Upper lobe of left lung (tissue), 4 donors: ENCODE results near the gene TMEM127.

Experiments used
- CTCF ChIP-seq, 6 experiments: fragments of 450-650 bp in 4 of 6; fragments of 200-600 bp in 2 of 6; sonication (generic) in 2 of 6; IDR thresholded peaks; one replicate each; pipeline ENCODE4 v1.5.1; 2016 to 2019; ENCODE audit warnings: antibody characterized with exemption in 6 of 6
- EP300 ChIP-seq, 4 donors: sonication (generic); formaldehyde crosslinking; IDR thresholded peaks; one replicate each; pipeline ENCODE4 v1.5.1; 2017; ENCODE audit warnings: antibody characterized with exemption in 4 of 4, control low read depth in 2 of 4
- POLR2A ChIP-seq, 4 donors: fragments of 450-650 bp; IDR thresholded peaks; one replicate each; pipeline ENCODE4 v1.5.1; 2016 to 2017; ENCODE audit warnings: antibody characterized with exemption in 4 of 4, mild to moderate bottlenecking in 2 of 4
- POLR2AphosphoS5 ChIP-seq, 2 donors: sonication (generic); formaldehyde crosslinking; IDR thresholded peaks; one replicate each; pipeline ENCODE4 v1.5.1; 2017; ENCODE audit warnings: antibody characterized with exemption in 2 of 2

- TF ChIP-seq CTCF (IDR thresholded peaks at IDR 0.05) (no peak), EP300 (IDR thresholded peaks at IDR 0.05) (no peak), POLR2A (IDR thresholded peaks at IDR 0.05) (no peak), POLR2AphosphoS5 (IDR thresholded peaks at IDR 0.05) (no peak)
Observed at GRCh38 chr2:96291751-96292150, 26.0 kb upstream of the TMEM127 start.
